ENCODE measurements around the gene KLRF1. TPM values are rescaled to one million over a fixed set of nuclear protein-coding genes. Genes with fewer than 3 reads are reported as not detected.

Gene KLRF1
- total RNA-seq, 1 donor from 2014 or later: not detected

DNA sequence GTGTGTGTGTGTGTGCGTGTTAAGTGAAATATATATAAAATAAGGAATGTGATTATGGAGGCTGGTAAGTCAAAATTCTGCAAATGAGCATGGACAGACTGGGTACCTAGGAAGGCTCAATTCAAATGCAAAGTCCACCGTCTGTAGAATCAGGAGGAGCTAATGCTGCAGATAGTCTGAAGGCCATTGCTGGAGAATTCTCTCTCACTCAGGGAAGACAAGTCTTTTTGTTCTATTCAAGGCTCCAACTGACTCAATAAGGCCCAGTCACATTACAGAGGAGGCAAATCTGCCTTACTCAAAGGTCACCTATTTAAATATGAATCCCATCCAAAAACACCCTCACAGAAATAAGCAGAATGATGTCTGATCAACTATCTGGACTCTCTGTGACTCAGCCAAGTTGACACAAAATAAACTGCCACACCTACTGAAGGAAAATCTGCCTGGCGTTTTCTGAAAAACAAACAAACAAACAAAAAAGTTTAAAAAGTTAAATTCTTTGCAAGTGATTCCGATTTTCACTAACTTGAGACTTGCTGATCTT is 53.3 kb downstream of the KLRF1 start:
- Mint-ChIP-seq H3K36me3 (ENCODE audit: low read depth, unreplicated experiment) (no peaks in the 10 kb centered on the region), H3K4me1 (ENCODE audit: low read depth, unreplicated experiment) (no peaks in the 10 kb centered on the region), H3K4me3 (ENCODE audit: unreplicated experiment) (no peak overlapping the region), H3K9me3 (ENCODE audit: unreplicated experiment) (no peaks in the 10 kb centered on the region), H3K27ac (ENCODE audit: unreplicated experiment) (no peak overlapping the region), H3K27me3 (ENCODE audit: low read depth, unreplicated experiment) (no peaks in the 10 kb centered on the region)
- DNase-seq (ENCODE audit: low read depth) (no peak), FAIRE-seq (no peak)
- no peaks in the 10 kb centered on the region for H3K4me1 ChIP-seq (ENCODE audit: insufficient read depth, low read length)
- H2AFZ ChIP-seq (ENCODE audit: low read depth, low read length): no peak overlapping the region
- no peaks in the 10 kb centered on the region for H3K36me3 ChIP-seq (ENCODE audit: insufficient read depth, low read length)
- TF ChIP-seq, protein P1, sequence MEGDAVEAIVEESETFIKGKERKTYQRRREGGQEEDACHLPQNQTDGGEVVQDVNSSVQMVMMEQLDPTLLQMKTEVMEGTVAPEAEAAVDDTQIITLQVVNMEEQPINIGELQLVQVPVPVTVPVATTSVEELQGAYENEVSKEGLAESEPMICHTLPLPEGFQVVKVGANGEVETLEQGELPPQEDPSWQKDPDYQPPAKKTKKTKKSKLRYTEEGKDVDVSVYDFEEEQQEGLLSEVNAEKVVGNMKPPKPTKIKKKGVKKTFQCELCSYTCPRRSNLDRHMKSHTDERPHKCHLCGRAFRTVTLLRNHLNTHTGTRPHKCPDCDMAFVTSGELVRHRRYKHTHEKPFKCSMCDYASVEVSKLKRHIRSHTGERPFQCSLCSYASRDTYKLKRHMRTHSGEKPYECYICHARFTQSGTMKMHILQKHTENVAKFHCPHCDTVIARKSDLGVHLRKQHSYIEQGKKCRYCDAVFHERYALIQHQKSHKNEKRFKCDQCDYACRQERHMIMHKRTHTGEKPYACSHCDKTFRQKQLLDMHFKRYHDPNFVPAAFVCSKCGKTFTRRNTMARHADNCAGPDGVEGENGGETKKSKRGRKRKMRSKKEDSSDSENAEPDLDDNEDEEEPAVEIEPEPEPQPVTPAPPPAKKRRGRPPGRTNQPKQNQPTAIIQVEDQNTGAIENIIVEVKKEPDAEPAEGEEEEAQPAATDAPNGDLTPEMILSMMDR (IDR thresholded peaks at IDR 0.05; ENCODE audit: insufficient read depth, low read depth, low read length): no peak
- TF ChIP-seq EZH2 (IDR thresholded peaks at IDR 0.05; ENCODE audit: insufficient read depth, low read length): no peak
- H3K9me3 ChIP-seq (ENCODE audit: insufficient read depth, low read depth, low read length): no peaks in the 10 kb centered on the region
- H3K4me3 ChIP-seq (ENCODE audit: insufficient read depth, low read depth, low read length): no peak overlapping the region
- H3K9ac ChIP-seq (ENCODE audit: low read length): no peak overlapping the region
- H3K4me2 ChIP-seq (ENCODE audit: low read length): no peak overlapping the region
- H3K27ac ChIP-seq (ENCODE audit: low read depth, low read length): no peak overlapping the region
- no peaks in the 10 kb centered on the region for H4K20me1 ChIP-seq (ENCODE audit: insufficient read depth, low read length)
- no peaks in the 10 kb centered on the region for H3K79me2 ChIP-seq (ENCODE audit: insufficient read depth, low read length)
- no peaks in the 10 kb centered on the region for H3K27me3 ChIP-seq (ENCODE audit: insufficient read depth, low read length)

DNA sequence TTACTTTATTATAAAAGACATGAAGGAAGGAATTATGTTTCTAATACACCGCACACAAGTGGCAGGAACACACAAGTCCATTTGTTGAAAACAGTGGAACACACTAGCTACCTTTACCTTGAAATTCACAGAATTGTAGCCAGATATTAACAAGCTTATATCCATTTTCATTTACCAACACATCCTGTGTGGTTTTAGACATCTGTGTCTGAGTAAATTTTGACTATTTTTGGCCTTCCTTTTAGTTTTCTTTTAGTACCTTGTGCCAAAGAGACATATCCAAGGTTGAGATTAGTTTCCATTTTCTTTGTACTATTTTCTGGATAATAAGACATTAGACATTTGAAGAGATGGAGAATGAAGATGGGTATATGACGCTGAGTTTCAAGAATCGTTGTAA is 54.0 kb downstream of the KLRF1 start, which contains the start of gene KLRF2:
KLRF2 (plus strand) TSS at position 244 of the 400 bp plus-strand sequence; CDS start at position 351, 107 bp downstream.
- H3K9me3 Mint-ChIP-seq (ENCODE audit: unreplicated experiment): no peaks in the 10 kb centered on the region
- no peaks in the 10 kb centered on the region for H3K36me3 ChIP-seq (ENCODE audit: insufficient read depth, low read length)
- no peaks in the 10 kb centered on the region for H3K4me1 ChIP-seq (ENCODE audit: insufficient read depth, low read length)
- no peaks in the 10 kb centered on the region for H3K27me3 Mint-ChIP-seq (ENCODE audit: low read depth, unreplicated experiment)
- FAIRE-seq (no peak), DNase-seq (ENCODE audit: low read depth) (no peak)
- H3K79me2 ChIP-seq (ENCODE audit: insufficient read depth, low read length): no peaks in the 10 kb centered on the region
- H3K4me2 ChIP-seq (ENCODE audit: low read length): no peak within 1 kb of the TSS
- H3K4me3 Mint-ChIP-seq (ENCODE audit: unreplicated experiment): no peak within 1 kb of the TSS
- no peak within 1 kb of the TSS for H3K9ac ChIP-seq (ENCODE audit: low read length)
- H2AFZ ChIP-seq (ENCODE audit: low read depth, low read length): no peak within 1 kb of the TSS
- H4K20me1 ChIP-seq (ENCODE audit: insufficient read depth, low read length): no peaks in the 10 kb centered on the region
- no peak for TF ChIP-seq EZH2 (IDR thresholded peaks at IDR 0.05; ENCODE audit: insufficient read depth, low read length)
- TF ChIP-seq, protein P1 (IDR thresholded peaks at IDR 0.05; ENCODE audit: insufficient read depth, low read depth, low read length): no peak
- H3K9me3 ChIP-seq (ENCODE audit: insufficient read depth, low read depth, low read length): no peaks in the 10 kb centered on the region
- no peaks in the 10 kb centered on the region for H3K4me1 Mint-ChIP-seq (ENCODE audit: low read depth, unreplicated experiment)
- H3K27ac Mint-ChIP-seq (ENCODE audit: unreplicated experiment): no peak within 1 kb of the TSS
- H3K27me3 ChIP-seq (ENCODE audit: insufficient read depth, low read length): no peaks in the 10 kb centered on the region
- no peak within 1 kb of the TSS for H3K4me3 ChIP-seq (ENCODE audit: insufficient read depth, low read depth, low read length)
- H3K36me3 Mint-ChIP-seq (ENCODE audit: low read depth, unreplicated experiment): no peaks in the 10 kb centered on the region
- H3K27ac ChIP-seq (ENCODE audit: low read depth, low read length): no peak within 1 kb of the TSS

DNA sequence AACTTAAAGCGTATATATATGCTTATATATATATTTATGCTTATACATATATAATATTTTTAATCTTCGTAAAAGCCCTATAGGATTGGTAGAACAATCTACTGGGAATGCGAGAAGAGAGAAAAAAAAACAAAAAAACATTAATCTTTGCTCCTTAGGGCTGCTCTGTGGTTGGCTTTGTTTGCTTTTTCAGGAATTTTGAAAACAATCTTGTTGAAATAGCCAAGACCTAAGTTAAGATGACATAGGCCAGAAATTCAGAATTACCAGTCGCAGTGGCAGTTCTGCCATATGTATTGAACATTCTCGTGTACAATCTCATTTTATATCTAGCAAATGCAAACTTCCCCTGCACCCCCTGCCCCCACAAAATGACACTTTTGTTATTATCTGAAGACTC is 54.7 kb downstream of the KLRF1 start:
- Histone ChIP-seq H3K27me3 (ENCODE audit: insufficient read depth, low read length) (no peaks in the 10 kb centered on the region), H3K4me1 (ENCODE audit: insufficient read depth, low read length) (no peaks in the 10 kb centered on the region), H2AFZ (ENCODE audit: low read depth, low read length) (no peak overlapping the region), H3K36me3 (ENCODE audit: insufficient read depth, low read length) (no peaks in the 10 kb centered on the region), H4K20me1 (ENCODE audit: insufficient read depth, low read length) (no peaks in the 10 kb centered on the region), H3K4me3 (ENCODE audit: insufficient read depth, low read depth, low read length) (no peak overlapping the region), H3K9ac (ENCODE audit: low read length) (no peak overlapping the region), H3K9me3 (ENCODE audit: insufficient read depth, low read depth, low read length) (no peaks in the 10 kb centered on the region), H3K79me2 (ENCODE audit: insufficient read depth, low read length) (no peaks in the 10 kb centered on the region), H3K27ac (ENCODE audit: low read depth, low read length) (no peak overlapping the region), H3K4me2 (ENCODE audit: low read length) (no peak overlapping the region)
- no peak for TF ChIP-seq EZH2 (IDR thresholded peaks at IDR 0.05; ENCODE audit: insufficient read depth, low read length)
- TF ChIP-seq, protein P1 (IDR thresholded peaks at IDR 0.05; ENCODE audit: insufficient read depth, low read depth, low read length): no peak
- Mint-ChIP-seq H3K4me1 (ENCODE audit: low read depth, unreplicated experiment) (no peaks in the 10 kb centered on the region), H3K27me3 (ENCODE audit: low read depth, unreplicated experiment) (no peaks in the 10 kb centered on the region), H3K9me3 (ENCODE audit: unreplicated experiment) (no peaks in the 10 kb centered on the region), H3K4me3 (ENCODE audit: unreplicated experiment) (no peak overlapping the region), H3K36me3 (ENCODE audit: low read depth, unreplicated experiment) (no peaks in the 10 kb centered on the region), H3K27ac (ENCODE audit: unreplicated experiment) (no peak overlapping the region)
- DNase-seq (ENCODE audit: low read depth): no peak
- FAIRE-seq: no peak
